ENCODE results near the gene KRT73. TPM values are rescaled to one million over a fixed set of nuclear protein-coding genes. Genes with fewer than 3 reads are reported as not detected.

KRT73 gene
- total RNA-seq, 1 experiment from 2014 or later = not detected

GRCh38 chr12:52630599-52631200 is 12.3 kb upstream of the KRT73 start:
- POLR2A ChIA-PET = no interaction called here
- intact Hi-C loops (cut with micrococcal nuclease) = no loop called here
- Mint-ChIP-seq H3K36me3 (ENCODE audit: insufficient read depth, unreplicated experiment) (no peaks in the 10 kb centered on the region), H3K9me3 (ENCODE audit: unreplicated experiment) (no peaks in the 10 kb centered on the region), H3K27me3 (ENCODE audit: insufficient read depth, unreplicated experiment) (peaks cover 56% of the 10 kb centered on the region), H3K4me1 (ENCODE audit: insufficient read depth, unreplicated experiment) (peaks cover 5% of the 10 kb centered on the region), H3K4me3 (ENCODE audit: unreplicated experiment) (no peak overlapping the region), H3K27ac (ENCODE audit: low read depth, unreplicated experiment) (no peak overlapping the region)
- no TSS peak for BruUV-seq (replicated peaks)
- TF ChIP-seq CTCF (IDR thresholded peaks at IDR 0.05; ENCODE audit: unreplicated experiment) = no peak
- CTCF ChIA-PET = no interaction called here
- DNase-seq (ENCODE audit: unreplicated experiment) = peak; percentile 14

- no TSS peak for BruUV-seq (replicated peaks)
- no peak for TF ChIP-seq CTCF (IDR thresholded peaks at IDR 0.05; ENCODE audit: unreplicated experiment)
- ChIA-PET CTCF (no interaction called here), POLR2A (no interaction called here)
- Mint-ChIP-seq H3K27me3 (ENCODE audit: insufficient read depth, unreplicated experiment) (peaks cover 60% of the 10 kb centered on the region), H3K36me3 (ENCODE audit: insufficient read depth, unreplicated experiment) (no peaks in the 10 kb centered on the region), H3K4me3 (ENCODE audit: unreplicated experiment) (no peak overlapping the region), H3K27ac (ENCODE audit: low read depth, unreplicated experiment) (no peak overlapping the region), H3K9me3 (ENCODE audit: unreplicated experiment) (no peaks in the 10 kb centered on the region), H3K4me1 (ENCODE audit: insufficient read depth, unreplicated experiment) (peaks cover 5% of the 10 kb centered on the region)
- DNase-seq (ENCODE audit: unreplicated experiment) = no peak
- intact Hi-C loops (cut with micrococcal nuclease) = no loop called here
Measured at GRCh38 chr12:52630008-52630500, 11.7 kb upstream of the KRT73 start.

GRCh38 chr12:52629281-52630007 is 11.1 kb upstream of the KRT73 start:
- Mint-ChIP-seq H3K36me3 (ENCODE audit: insufficient read depth, unreplicated experiment) (no peaks in the 10 kb centered on the region), H3K4me3 (ENCODE audit: unreplicated experiment) (no peak overlapping the region), H3K27ac (ENCODE audit: low read depth, unreplicated experiment) (no peak overlapping the region), H3K4me1 (ENCODE audit: insufficient read depth, unreplicated experiment) (peaks cover 5% of the 10 kb centered on the region), H3K9me3 (ENCODE audit: unreplicated experiment) (no peaks in the 10 kb centered on the region), H3K27me3 (ENCODE audit: insufficient read depth, unreplicated experiment) (peaks cover 59% of the 10 kb centered on the region)
- no TSS peak for BruUV-seq (replicated peaks)
- ChIA-PET CTCF (no interaction called here), POLR2A (no interaction called here)
- intact Hi-C loops (cut with micrococcal nuclease) = no loop called here
- no peak for TF ChIP-seq CTCF (IDR thresholded peaks at IDR 0.05; ENCODE audit: unreplicated experiment)
- no peak for DNase-seq (ENCODE audit: unreplicated experiment)

GRCh38 chr12:52628841-52629240 is 10.5 kb upstream of the KRT73 start:
- no peak overlapping the region for H3K4me3 Mint-ChIP-seq (ENCODE audit: unreplicated experiment)
- ChIA-PET CTCF (interaction anchor here (0.6 kb wide), 1 partner anchor 256 kb away, joined by 4 read pairs; no protein-coding TSS in a partner anchor), POLR2A (no interaction called here)
- intact Hi-C loops (cut with micrococcal nuclease) = no loop called here
- no peaks in the 10 kb centered on the region for H3K4me1 Mint-ChIP-seq (ENCODE audit: insufficient read depth, unreplicated experiment)
- DNase-seq (ENCODE audit: unreplicated experiment) = no peak
- peaks cover 53% of the 10 kb centered on the region for H3K27me3 Mint-ChIP-seq (ENCODE audit: insufficient read depth, unreplicated experiment)
- no peaks in the 10 kb centered on the region for H3K9me3 Mint-ChIP-seq (ENCODE audit: unreplicated experiment)
- TF ChIP-seq CTCF (IDR thresholded peaks at IDR 0.05; ENCODE audit: unreplicated experiment) = no peak
- H3K27ac Mint-ChIP-seq (ENCODE audit: low read depth, unreplicated experiment) = no peak overlapping the region
- no peaks in the 10 kb centered on the region for H3K36me3 Mint-ChIP-seq (ENCODE audit: insufficient read depth, unreplicated experiment)
- no TSS peak for BruUV-seq (replicated peaks)
